H1 (cell line): ENCODE results near the gene ATP5MC2.

Experiments
- BCL11A ChIP-seq, 2 experiments: IDR thresholded peaks; one replicate each; pipeline ENCODE4 v1.6.1; 2011; ENCODE audit warnings: low read depth in 2 of 2, low read length in 2 of 2, mild to moderate bottlenecking in 2 of 2
- HDAC2 ChIP-seq, 2 experiments: fragments of 300-600 bp in 1 of 2; sonication (generic) in 1 of 2; IDR thresholded peaks; 2 replicates each; pipeline ENCODE4 v1.6.1; 2011 to 2012; ENCODE audit warnings: low read depth in 2 of 2, low read length in 2 of 2, mild to moderate bottlenecking in 2 of 2, moderate library complexity in 2 of 2, borderline replicate concordance in 1 of 2, inconsistent platforms in 1 of 2
- POLR2A ChIP-seq, 2 experiments: IDR thresholded peaks; 1 replicate in 1 of 2; 2 replicates in 1 of 2; pipeline ENCODE4 v1.6.1; 2011; ENCODE audit warnings: low read depth in 2 of 2, low read length in 2 of 2, mild to moderate bottlenecking in 2 of 2; ENCODE audit errors: control extremely low read depth in 1 of 2
- POLR2AphosphoS5 ChIP-seq: IDR thresholded peaks from 2 replicates; pipeline ENCODE4 v1.6.1; 2011; ENCODE audit warnings: low read depth, low read length
- TEAD4 ChIP-seq: IDR thresholded peaks from 2 replicates; pipeline ENCODE4 v1.6.1; 2012; ENCODE audit warnings: low read depth, low read length, inconsistent platforms, mixed read lengths
- TF ChIP-seq, protein P1 (sequence below), 3 experiments: IDR thresholded peaks; 1 replicate in 2 of 3; 2 replicates in 1 of 3; pipeline versions ENCODE4 v1.5.1 to v1.6.1; 2011; ENCODE audit warnings: low read length in 3 of 3, mild to moderate bottlenecking in 3 of 3, inconsistent platforms in 2 of 3, low read depth in 1 of 3, moderate library complexity in 1 of 3; ENCODE audit not compliant: insufficient read depth in 1 of 3; ENCODE audit errors: control extremely low read depth in 1 of 3

DNA sequence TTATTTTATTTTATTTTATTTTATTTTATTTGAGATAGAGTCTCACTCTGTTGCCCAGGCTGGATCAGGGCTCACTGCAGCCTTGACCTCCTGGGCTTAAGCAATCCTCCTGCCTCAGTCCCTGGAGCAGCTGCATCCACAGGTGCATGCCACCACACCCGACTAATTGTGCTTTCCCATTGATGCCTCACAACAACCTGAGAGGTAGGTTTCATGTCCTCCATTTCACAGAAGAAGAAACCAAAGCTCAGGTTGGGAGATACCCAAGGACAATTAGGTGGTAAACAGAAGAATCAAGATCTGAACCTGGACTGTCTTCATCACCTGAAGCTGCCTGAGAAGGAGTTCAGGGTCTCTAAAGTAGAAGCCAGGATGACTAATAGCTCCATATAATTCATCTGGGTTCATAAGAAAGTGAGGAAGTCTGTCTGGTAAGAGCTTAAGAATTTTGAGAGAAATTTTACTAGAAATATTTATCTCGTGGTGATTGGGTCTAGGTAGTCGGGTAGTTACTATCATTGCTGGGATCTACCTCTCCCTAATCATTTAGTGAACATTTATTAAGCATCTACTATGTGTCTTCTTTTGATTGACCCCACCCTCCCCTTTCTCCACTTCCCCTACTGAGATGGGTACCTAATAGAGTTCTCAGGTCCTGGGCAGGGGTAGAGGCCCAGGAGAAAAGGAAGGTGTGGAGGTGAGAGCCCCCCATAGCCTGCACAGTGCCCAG lies 23.2 kb upstream of the ATP5MC2 start:
- TF ChIP-seq, protein P1, sequence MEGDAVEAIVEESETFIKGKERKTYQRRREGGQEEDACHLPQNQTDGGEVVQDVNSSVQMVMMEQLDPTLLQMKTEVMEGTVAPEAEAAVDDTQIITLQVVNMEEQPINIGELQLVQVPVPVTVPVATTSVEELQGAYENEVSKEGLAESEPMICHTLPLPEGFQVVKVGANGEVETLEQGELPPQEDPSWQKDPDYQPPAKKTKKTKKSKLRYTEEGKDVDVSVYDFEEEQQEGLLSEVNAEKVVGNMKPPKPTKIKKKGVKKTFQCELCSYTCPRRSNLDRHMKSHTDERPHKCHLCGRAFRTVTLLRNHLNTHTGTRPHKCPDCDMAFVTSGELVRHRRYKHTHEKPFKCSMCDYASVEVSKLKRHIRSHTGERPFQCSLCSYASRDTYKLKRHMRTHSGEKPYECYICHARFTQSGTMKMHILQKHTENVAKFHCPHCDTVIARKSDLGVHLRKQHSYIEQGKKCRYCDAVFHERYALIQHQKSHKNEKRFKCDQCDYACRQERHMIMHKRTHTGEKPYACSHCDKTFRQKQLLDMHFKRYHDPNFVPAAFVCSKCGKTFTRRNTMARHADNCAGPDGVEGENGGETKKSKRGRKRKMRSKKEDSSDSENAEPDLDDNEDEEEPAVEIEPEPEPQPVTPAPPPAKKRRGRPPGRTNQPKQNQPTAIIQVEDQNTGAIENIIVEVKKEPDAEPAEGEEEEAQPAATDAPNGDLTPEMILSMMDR (IDR thresholded peaks at IDR 0.05; ENCODE audit: control extremely low read depth in 1 of 3, insufficient read depth in 1 of 3, low read depth in 1 of 3, low read length in 3 of 3) = no peak
- TF ChIP-seq POLR2AphosphoS5 = no peak
- TF ChIP-seq HDAC2 (IDR thresholded peaks at IDR 0.05; ENCODE audit: borderline replicate concordance in 1 of 2, low read depth in 2 of 2, low read length in 2 of 2) = no peak
- no peak for TF ChIP-seq TEAD4
- TF ChIP-seq BCL11A (IDR thresholded peaks at IDR 0.05; ENCODE audit: low read depth in 2 of 2, low read length in 2 of 2) = no peak
- no peak for TF ChIP-seq POLR2A (IDR thresholded peaks at IDR 0.05; ENCODE audit: control extremely low read depth in 1 of 2, low read depth in 2 of 2, low read length in 2 of 2)
